K562 (cell line): ENCODE measurements around the gene ANO1. TPM values are rescaled to one million over a fixed set of nuclear protein-coding genes. Genes with fewer than 3 reads are reported as not detected.

Experiments
- ARID1B ChIP-seq: fragments of 450-650 bp; IDR thresholded peaks from 2 replicates; pipeline ENCODE4 v1.6.1; 2016; ENCODE audit warnings: antibody characterized with exemption, mild to moderate bottlenecking, inconsistent platforms
- ETV1 ChIP-seq: fragments of 450-650 bp; conservative IDR thresholded peaks from 2 replicates; pipeline ENCODE4 v1.6.1; 2016; ENCODE audit warnings: missing genetic modification characterization, control low read depth, low read depth, missing compliant biosample characterization
- FOXA3 ChIP-seq, 2 experiments: fragments of 450-650 bp in 1 of 2; sonication (generic) in 1 of 2; formaldehyde crosslinking; IDR thresholded peaks in 1 of 2; conservative IDR thresholded peaks in 1 of 2; 2 replicates each; pipeline versions ENCODE4 v1.4.0 to v1.8.0; 2020 to 2022; ENCODE audit warnings: mild to moderate bottlenecking in 2 of 2, missing genetic modification reagents in 1 of 2
- KDM5B ChIP-seq: fragments of 200-600 bp; sonication (generic); IDR thresholded peaks from 2 replicates; pipeline ENCODE4 v1.6.1; 2012; ENCODE audit warnings: low read depth, mild to moderate bottlenecking, moderate library complexity, low read length, control low read depth, inconsistent platforms; ENCODE audit not compliant: insufficient replicate concordance
- L3MBTL2 ChIP-seq: fragments of 450-650 bp; IDR thresholded peaks from 2 replicates; pipeline ENCODE4 v1.6.1; 2016; ENCODE audit warnings: mild to moderate bottlenecking, moderate library complexity
- LCOR ChIP-seq: sonication (generic); formaldehyde crosslinking; IDR thresholded peaks from 2 replicates; pipeline ENCODE4 v1.8.0; 2022; ENCODE audit warnings: mild to moderate bottlenecking, missing genetic modification reagents
- MYC ChIP-seq, 2 experiments: fragments of 250-450 bp in 1 of 2; sonication (Bioruptor Pico) in 1 of 2; IDR thresholded peaks; 2 replicates each; pipeline versions ENCODE4 v1.5.1 to v1.6.1; 2012 to 2021; ENCODE audit warnings: low read depth in 2 of 2, borderline replicate concordance in 1 of 2, improper control_type of control experiment in 1 of 2, low read length in 1 of 2, mild to moderate bottlenecking in 1 of 2, moderate library complexity in 1 of 2
- NFRKB ChIP-seq: fragments of 450-650 bp; IDR thresholded peaks from 2 replicates; pipeline ENCODE4 v1.6.1; 2016; ENCODE audit warnings: low read depth
- POLR2G ChIP-seq: fragments of 200-400 bp; formaldehyde crosslinking; IDR thresholded peaks from 2 replicates; pipeline ENCODE4 v1.6.1; 2017; ENCODE audit warnings: low read depth, mild to moderate bottlenecking, antibody characterized with exemption, low read length, moderate library complexity
- SRSF3 ChIP-seq: fragments of 200-400 bp; formaldehyde crosslinking; IDR thresholded peaks from 2 replicates; pipeline ENCODE4 v1.6.1; 2016; ENCODE audit warnings: mild to moderate bottlenecking, low read length, moderate library complexity; ENCODE audit not compliant: insufficient read depth
- YY1 ChIP-seq, 3 experiments: IDR thresholded peaks; 2 replicates each; pipeline ENCODE4 v1.6.1; 2011; ENCODE audit warnings: low read length in 2 of 3, mild to moderate bottlenecking in 2 of 3, moderate library complexity in 2 of 3, borderline replicate concordance in 1 of 3, control low read depth in 1 of 3, low read depth in 1 of 3; ENCODE audit not compliant: insufficient read depth in 3 of 3, insufficient replicate concordance in 2 of 3, control insufficient read depth in 1 of 3, insufficient read length in 1 of 3; ENCODE audit errors: extremely low read depth in 1 of 3
- ZFX ChIP-seq: sonication (generic); formaldehyde crosslinking; IDR thresholded peaks from 2 replicates; pipeline ENCODE4 v1.8.0; 2022; ENCODE audit warnings: mild to moderate bottlenecking, missing genetic modification reagents, moderate library complexity
- polyA plus RNA-seq, 8 experiments: library from polyadenylated mRNA; depleted of rRNA in 4 of 8; stranded (reverse) in 5 of 8; unstranded in 3 of 8; fragments of >200 nt; fragmentation: Nextera tagmentation in 2 of 8; fragmentation: Illumina TruSeq in 1 of 8; extraction: Ambion mirVana in 2 of 8; extraction: Trizol in 1 of 8; gene quantifications; 2 replicates each; pipeline versions ENCODE4 v1.2.1 to v1.2.3, GENCODE V29; 2011 to 2014; ENCODE audit warnings: inconsistent platforms in 1 of 8, missing spikeins in 1 of 8
- total RNA-seq, 7 experiments: library from RNA; depleted of rRNA in 6 of 7; stranded (reverse); fragments of >200 nt in 6 of 7; fragmentation: Illumina TruSeq in 2 of 7; extraction: Trizol in 2 of 7; gene quantifications; 2 replicates each; pipeline versions ENCODE4 v1.2.1 to v1.2.3, GENCODE V29; 2011 to 2021; ENCODE audit warnings: low replicate concordance in 1 of 7
- TF ChIP-seq, protein P1 (sequence below), 2 experiments: fragments of 450-650 bp in 1 of 2; sonication (generic) in 1 of 2; formaldehyde crosslinking in 1 of 2; IDR thresholded peaks in 1 of 2; conservative IDR thresholded peaks in 1 of 2; 2 replicates each; pipeline versions ENCODE4 v1.6.1 to v1.8.1; 2016 to 2023; ENCODE audit warnings: mild to moderate bottlenecking in 2 of 2, moderate library complexity in 2 of 2, inconsistent platforms in 1 of 2, missing genetic modification reagents in 1 of 2
- TF ChIP-seq, protein P2 (sequence below): fragments of 450-650 bp; conservative IDR thresholded peaks from 2 replicates; pipeline ENCODE4 v1.6.1; 2016; ENCODE audit warnings: missing genetic modification characterization, low read depth, mild to moderate bottlenecking, control low read depth, missing compliant biosample characterization
- TF ChIP-seq, protein P3 (sequence below), 3 experiments: fragments of 200-800 bp in 1 of 3; fragments of 250-450 bp in 1 of 3; fragments of 450-650 bp in 1 of 3; sonication (Bioruptor Pico) in 1 of 3; sonication (Bioruptor generic) in 1 of 3; formaldehyde crosslinking in 1 of 3; IDR thresholded peaks; 2 replicates each; pipeline versions ENCODE4 v1.6.1 to v1.8.0; 2016 to 2022; ENCODE audit warnings: mild to moderate bottlenecking in 2 of 3, missing genetic modification characterization in 2 of 3, missing compliant biosample characterization in 1 of 3, moderate library complexity in 1 of 3
- TF ChIP-seq, protein P4 (sequence below): sonication (generic); formaldehyde crosslinking; IDR thresholded peaks from 2 replicates; pipeline ENCODE4 v1.9.0; 2022; ENCODE audit warnings: mild to moderate bottlenecking, missing genetic modification reagents

ANO1 gene
- total and polyA plus RNA-seq, 9 of the 15 experiments (the other 6 are each of a cell fraction or from before 2014, with no cell fraction given): not detected

DNA sequence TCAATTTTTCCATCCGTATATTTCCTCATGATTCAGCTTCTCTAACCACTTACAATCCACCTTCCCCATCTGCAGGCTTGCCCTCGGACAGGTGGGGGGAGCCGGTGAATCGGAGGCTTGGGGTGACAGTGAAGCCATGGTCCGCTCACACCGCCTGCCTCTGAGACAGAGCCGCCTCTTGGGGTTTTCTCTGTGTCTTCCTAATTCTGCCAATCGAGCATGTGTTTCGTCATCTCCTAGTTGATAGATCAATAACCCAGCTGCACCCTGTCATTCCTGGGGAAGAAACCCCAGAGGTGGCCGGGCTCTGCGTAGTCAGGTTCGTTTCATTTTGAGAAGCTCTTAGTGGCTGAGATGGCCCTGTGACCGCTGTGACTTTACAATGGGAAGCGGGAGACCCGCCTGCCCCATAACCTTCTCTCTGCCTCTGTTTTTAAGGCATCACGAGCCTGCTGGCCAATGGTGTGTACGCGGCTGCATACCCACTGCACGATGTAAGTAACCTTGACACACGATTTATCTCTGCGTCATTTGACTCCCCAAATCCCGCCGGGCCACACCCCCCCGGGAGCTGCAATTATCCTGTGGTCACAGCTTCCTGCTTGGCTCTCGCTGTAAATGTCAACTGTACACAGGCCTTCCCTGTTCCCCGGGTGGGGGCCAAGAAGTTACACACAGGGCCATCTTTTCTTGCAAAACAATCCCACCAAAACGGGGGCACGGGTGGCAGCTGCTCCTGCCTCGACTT, 33.3 kb downstream of the ANO1 start (continued):
- TF ChIP-seq, protein P1, sequence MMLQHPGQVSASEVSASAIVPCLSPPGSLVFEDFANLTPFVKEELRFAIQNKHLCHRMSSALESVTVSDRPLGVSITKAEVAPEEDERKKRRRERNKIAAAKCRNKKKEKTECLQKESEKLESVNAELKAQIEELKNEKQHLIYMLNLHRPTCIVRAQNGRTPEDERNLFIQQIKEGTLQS (IDR thresholded peaks at IDR 0.05): peak; percentile 47; the same call in 1 of the 2 replicates
- TF ChIP-seq, protein P1 (CRISPR knock-in tag; conservative IDR thresholded peaks at IDR 0.05): no peak
- peak; percentile 53; the same call in 1 of the 2 replicates for TF ChIP-seq L3MBTL2
- TF ChIP-seq POLR2G: peak; percentile 54; the same call in 1 of the 2 replicates
- TF ChIP-seq ETV1: peak; percentile 70
- no peak for TF ChIP-seq NFRKB
- peak; percentile 23 for TF ChIP-seq KDM5B
- TF ChIP-seq, protein P2, sequence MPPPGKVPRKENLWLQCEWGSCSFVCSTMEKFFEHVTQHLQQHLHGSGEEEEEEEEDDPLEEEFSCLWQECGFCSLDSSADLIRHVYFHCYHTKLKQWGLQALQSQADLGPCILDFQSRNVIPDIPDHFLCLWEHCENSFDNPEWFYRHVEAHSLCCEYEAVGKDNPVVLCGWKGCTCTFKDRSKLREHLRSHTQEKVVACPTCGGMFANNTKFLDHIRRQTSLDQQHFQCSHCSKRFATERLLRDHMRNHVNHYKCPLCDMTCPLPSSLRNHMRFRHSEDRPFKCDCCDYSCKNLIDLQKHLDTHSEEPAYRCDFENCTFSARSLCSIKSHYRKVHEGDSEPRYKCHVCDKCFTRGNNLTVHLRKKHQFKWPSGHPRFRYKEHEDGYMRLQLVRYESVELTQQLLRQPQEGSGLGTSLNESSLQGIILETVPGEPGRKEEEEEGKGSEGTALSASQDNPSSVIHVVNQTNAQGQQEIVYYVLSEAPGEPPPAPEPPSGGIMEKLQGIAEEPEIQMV (tag): no peak
- TF ChIP-seq, protein P3, sequence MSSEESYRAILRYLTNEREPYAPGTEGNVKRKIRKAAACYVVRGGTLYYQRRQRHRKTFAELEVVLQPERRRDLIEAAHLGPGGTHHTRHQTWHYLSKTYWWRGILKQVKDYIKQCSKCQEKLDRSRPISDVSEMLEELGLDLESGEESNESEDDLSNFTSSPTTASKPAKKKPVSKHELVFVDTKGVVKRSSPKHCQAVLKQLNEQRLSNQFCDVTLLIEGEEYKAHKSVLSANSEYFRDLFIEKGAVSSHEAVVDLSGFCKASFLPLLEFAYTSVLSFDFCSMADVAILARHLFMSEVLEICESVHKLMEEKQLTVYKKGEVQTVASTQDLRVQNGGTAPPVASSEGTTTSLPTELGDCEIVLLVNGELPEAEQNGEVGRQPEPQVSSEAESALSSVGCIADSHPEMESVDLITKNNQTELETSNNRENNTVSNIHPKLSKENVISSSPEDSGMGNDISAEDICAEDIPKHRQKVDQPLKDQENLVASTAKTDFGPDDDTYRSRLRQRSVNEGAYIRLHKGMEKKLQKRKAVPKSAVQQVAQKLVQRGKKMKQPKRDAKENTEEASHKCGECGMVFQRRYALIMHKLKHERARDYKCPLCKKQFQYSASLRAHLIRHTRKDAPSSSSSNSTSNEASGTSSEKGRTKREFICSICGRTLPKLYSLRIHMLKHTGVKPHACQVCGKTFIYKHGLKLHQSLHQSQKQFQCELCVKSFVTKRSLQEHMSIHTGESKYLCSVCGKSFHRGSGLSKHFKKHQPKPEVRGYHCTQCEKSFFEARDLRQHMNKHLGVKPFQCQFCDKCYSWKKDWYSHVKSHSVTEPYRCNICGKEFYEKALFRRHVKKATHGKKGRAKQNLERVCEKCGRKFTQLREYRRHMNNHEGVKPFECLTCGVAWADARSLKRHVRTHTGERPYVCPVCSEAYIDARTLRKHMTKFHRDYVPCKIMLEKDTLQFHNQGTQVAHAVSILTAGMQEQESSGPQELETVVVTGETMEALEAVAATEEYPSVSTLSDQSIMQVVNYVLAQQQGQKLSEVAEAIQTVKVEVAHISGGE (CRISPR knock-in tag; IDR thresholded peaks at IDR 0.05): peak in 1 of 3 experiments; percentile 52; a peak in 2 of 6 replicates
- peak; percentile 36; the same call in 1 of the 2 replicates for TF ChIP-seq ARID1B
- TF ChIP-seq, protein P4, sequence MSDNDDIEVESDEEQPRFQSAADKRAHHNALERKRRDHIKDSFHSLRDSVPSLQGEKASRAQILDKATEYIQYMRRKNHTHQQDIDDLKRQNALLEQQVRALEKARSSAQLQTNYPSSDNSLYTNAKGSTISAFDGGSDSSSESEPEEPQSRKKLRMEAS (CRISPR knock-in tag): peak; percentile 36; the same call in 1 of the 2 replicates
- 0 out of 4 replicates have a peak, but pooled peaks of 1 of the 2 experiments have one; percentile 44 for TF ChIP-seq FOXA3 (CRISPR knock-in tag; conservative IDR thresholded peaks at IDR 0.05 in 1 of 2, IDR thresholded peaks at IDR 0.05 in 1 of 2)
- peak; percentile 51; the same call in 1 of the 2 replicates for TF ChIP-seq MYC (IDR thresholded peaks at IDR 0.05; ENCODE audit: low read depth, low read length)
- TF ChIP-seq MYC (CRISPR knock-in tag; IDR thresholded peaks at IDR 0.05; ENCODE audit: borderline replicate concordance, low read depth): no peak
- no peak for TF ChIP-seq SRSF3
- TF ChIP-seq ZFX (CRISPR knock-in tag): peak; percentile 64
- no peak; the same call in 1 of the 2 replicates for TF ChIP-seq LCOR (CRISPR knock-in tag)
- peak in 1 of 3 experiments; percentile 70 for TF ChIP-seq YY1 (IDR thresholded peaks at IDR 0.05; ENCODE audit: borderline replicate concordance in 1 of 3, control insufficient read depth in 1 of 3, extremely low read depth in 1 of 3, insufficient read depth in 3 of 3, insufficient read length in 1 of 3, insufficient replicate concordance in 2 of 3, low read depth in 1 of 3, low read length in 2 of 3)
